Colonic mucosa (tissue), 4 donors: ENCODE results near the gene CARMIL1. TPM values are rescaled to one million over a fixed set of nuclear protein-coding genes. Genes with fewer than 3 reads are reported as not detected.
"Not testable (repeated sequence)": the region's sequence is repeated elsewhere in the genome, so short reads cannot be mapped to it uniquely, and the experiment has no call there.

Experiments
- DNase-seq: peaks from one replicate; pipeline ENCODE4 v3.0.0-alpha.2; 2020
- H3K27ac ChIP-seq: fragments of 200-600 bp; one replicate; pipeline ENCODE4 v1.8.0; 2021
- H3K27me3 ChIP-seq: fragments of 200-600 bp; one replicate; pipeline ENCODE4 v1.8.0; 2021
- H3K36me3 ChIP-seq: fragments of 200-600 bp; one replicate; pipeline ENCODE4 v1.8.0; 2021
- H3K4me1 ChIP-seq: fragments of 200-600 bp; one replicate; pipeline ENCODE4 v1.8.0; 2021; ENCODE audit warnings: mild to moderate bottlenecking
- H3K4me3 ChIP-seq: fragments of 200-600 bp; one replicate; pipeline ENCODE4 v1.8.0; 2021
- H3K9ac ChIP-seq, 2 donors: one replicate each; pipeline ENCODE4 v1.7.0; 2013; ENCODE audit warnings: control low read depth in 2 of 2, low read depth in 2 of 2, low read length in 2 of 2
- H3K9me3 ChIP-seq: fragments of 200-600 bp; one replicate; pipeline ENCODE4 v1.8.0; 2021
- intact Hi-C: fragments of 100-400 bp; cut with DNase I; formaldehyde crosslinking; loops from one replicate; pipeline ENCODE4 v1.14.1; 2022
- total RNA-seq, 2 donors: library from RNA; stranded (reverse); fragmentation: NEBNext Ultra II Directional in 1 of 2; extraction: Animal tissue kit (Norgen Biotek cat#: 25700) in 1 of 2; gene quantifications; one replicate each; pipeline ENCODE4 v1.2.1, GENCODE V29; 2021
- TF ChIP-seq, protein P1 (sequence below): fragments of 200-600 bp; IDR thresholded peaks from one replicate; pipeline ENCODE4 v1.8.0; 2022; ENCODE audit warnings: antibody characterized with exemption, mild to moderate bottlenecking
- donor health status: healthy.
- donor health status: DM: no; HTN: no; CAD: no.
- donor health status: DM: no; HTN: no; CAD: no.

Gene CARMIL1
- total RNA-seq, 2 donors from 2014 or later = 38.6 to 50.2 TPM

DNA sequence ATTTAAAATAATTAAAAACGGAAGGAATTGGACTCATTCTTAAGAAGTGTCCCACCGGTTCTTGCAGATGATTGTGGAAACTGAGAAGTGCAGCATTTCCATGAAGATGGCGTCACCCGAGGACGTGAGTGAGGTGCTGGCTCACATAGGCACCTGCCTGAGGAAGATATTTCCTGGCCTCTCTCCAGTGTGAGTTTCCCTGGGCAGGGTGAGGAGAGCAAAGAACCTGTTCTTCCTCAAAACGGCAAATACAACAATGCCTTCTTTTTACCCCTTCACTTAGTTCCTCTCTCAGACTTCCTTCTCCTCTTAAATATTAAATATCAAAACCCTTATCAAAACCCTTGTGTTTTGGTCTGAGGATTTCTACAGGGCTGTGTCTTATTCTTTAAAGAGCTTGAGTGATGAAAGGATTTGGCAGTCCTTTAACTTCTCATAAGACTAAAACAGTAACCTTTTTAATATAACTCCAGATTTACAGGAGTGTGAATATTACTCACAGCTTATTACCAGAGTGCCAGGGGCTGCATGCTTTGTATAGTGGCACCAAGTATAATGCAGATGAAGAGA, 156.3 kb downstream of the CARMIL1 start:
- Histone ChIP-seq H3K36me3 (no peaks in the 10 kb centered on the region), H3K4me3 (no peak overlapping the region), H3K9me3 (no peaks in the 10 kb centered on the region), H3K9ac (no peak overlapping the region), H3K27me3 (no peaks in the 10 kb centered on the region), H3K4me1 (peaks cover 9% of the 10 kb centered on the region), H3K27ac (no peak overlapping the region)
- TF ChIP-seq, protein P1, sequence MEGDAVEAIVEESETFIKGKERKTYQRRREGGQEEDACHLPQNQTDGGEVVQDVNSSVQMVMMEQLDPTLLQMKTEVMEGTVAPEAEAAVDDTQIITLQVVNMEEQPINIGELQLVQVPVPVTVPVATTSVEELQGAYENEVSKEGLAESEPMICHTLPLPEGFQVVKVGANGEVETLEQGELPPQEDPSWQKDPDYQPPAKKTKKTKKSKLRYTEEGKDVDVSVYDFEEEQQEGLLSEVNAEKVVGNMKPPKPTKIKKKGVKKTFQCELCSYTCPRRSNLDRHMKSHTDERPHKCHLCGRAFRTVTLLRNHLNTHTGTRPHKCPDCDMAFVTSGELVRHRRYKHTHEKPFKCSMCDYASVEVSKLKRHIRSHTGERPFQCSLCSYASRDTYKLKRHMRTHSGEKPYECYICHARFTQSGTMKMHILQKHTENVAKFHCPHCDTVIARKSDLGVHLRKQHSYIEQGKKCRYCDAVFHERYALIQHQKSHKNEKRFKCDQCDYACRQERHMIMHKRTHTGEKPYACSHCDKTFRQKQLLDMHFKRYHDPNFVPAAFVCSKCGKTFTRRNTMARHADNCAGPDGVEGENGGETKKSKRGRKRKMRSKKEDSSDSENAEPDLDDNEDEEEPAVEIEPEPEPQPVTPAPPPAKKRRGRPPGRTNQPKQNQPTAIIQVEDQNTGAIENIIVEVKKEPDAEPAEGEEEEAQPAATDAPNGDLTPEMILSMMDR = no peak
- DNase-seq = no peak
- intact Hi-C loops = no loop called here

DNA sequence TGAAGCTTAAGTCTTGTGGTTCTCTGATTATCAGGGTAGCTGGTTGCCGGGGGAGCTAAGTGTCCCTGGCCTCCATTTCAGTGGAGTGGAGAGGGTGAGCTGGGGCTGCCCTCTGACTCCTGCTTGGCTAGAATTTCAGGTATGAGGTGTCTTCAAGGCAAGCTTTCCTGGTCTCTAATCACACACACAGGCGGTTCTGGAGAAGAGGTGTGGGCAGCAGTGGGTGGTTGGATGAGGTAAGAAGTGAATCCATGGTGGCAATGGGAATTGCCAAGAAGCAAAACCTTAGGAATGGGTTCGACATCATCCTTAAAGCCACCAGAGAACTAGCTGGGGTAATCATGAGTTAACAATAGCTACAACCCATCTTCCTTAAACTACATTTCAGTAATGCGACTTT, 157.6 kb downstream of the CARMIL1 start:
- TF ChIP-seq, protein P1 = no peak
- no peak overlapping the region for H3K4me3 ChIP-seq
- no peak for DNase-seq
- H3K9ac ChIP-seq = no peak overlapping the region
- intact Hi-C loops = no loop called here
- H3K27me3 ChIP-seq = no peaks in the 10 kb centered on the region
- H3K36me3 ChIP-seq = no peaks in the 10 kb centered on the region
- no peaks in the 10 kb centered on the region for H3K9me3 ChIP-seq
- H3K27ac ChIP-seq = no peak overlapping the region
- peaks cover 9% of the 10 kb centered on the region for H3K4me1 ChIP-seq

DNA sequence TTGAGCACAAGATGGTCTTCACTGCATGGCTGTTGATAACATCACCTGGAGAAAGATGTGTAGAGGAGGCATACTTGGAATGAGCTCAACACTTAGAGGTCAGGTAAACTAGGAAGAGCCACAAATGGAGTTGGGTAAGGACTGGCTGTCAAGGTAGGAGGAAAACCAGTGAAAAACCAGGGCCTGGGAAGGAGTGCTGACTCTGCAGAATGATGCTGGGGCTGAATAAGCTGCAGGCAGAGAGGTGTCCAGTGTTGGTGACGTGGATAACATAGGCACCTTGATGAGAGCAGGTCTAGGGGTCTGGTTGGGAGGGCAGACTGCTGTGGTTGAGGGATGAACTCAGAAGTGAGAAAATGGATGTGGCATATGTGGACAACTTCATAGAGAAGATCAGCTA, 160.2 kb downstream of the CARMIL1 start:
- no peaks in the 10 kb centered on the region for H3K36me3 ChIP-seq
- DNase-seq = no peak
- H3K4me1 ChIP-seq = no peaks in the 10 kb centered on the region
- no peaks in the 10 kb centered on the region for H3K27me3 ChIP-seq
- H3K9ac ChIP-seq = no peak overlapping the region
- TF ChIP-seq, protein P1 = no peak
- intact Hi-C loops = no loop called here
- H3K27ac ChIP-seq = no peak overlapping the region
- H3K9me3 ChIP-seq = no peaks in the 10 kb centered on the region
- no peak overlapping the region for H3K4me3 ChIP-seq

DNA sequence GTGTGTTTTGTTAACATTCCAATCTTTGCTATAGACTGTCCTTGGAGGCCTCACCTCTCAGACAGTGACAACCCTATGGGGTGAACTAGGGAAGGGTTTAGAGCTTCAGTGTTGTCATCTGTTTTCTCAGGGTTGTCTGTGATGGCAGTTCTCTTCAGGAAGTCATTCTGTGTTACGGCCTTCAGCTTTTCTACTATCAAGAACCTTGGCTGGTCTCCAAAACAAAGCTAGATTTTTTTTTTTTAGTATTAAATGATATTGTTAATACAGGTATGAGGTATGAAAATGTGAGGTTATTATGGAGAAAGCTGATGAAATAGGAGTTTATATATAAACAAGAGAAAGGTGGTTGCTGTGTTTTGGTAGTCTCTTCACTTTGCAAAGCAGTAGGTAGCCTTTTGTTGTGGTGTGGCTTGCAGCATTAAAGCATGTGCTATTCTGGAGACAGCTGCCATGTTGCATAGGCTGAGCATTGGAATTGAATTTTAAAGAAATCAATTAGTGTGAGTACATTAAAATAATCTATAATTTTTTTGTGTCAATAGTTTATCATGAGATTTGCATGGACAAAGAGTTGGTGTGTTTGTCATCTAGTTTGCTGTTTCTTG, 162.6 kb downstream of the CARMIL1 start:
- intact Hi-C loops = no loop called here
- Histone ChIP-seq H3K27ac (no peak overlapping the region), H3K36me3 (no peaks in the 10 kb centered on the region), H3K27me3 (no peaks in the 10 kb centered on the region), H3K9ac (no peak overlapping the region), H3K9me3 (no peaks in the 10 kb centered on the region), H3K4me1 (no peaks in the 10 kb centered on the region), H3K4me3 (no peak overlapping the region)
- no peak for DNase-seq
- TF ChIP-seq, protein P1 = no peak

DNA sequence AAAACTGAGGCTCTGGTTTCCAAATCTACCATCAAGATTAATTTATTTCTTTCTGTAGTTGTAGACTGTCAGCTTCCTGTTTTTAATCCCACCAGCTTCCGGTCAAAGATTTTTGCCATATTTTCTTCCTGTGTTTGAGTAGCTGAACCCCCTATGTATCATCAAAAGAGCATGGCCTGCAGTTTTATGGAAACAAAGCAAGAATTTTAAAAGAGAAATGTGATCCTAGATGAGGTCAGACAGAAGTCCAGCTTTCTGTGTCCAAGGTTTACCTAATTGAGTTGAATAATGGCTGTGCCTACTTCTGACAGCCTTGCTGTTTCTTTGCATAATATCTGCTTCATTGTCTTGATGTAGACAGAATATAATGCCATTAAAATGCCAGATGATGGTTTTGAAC, 163.7 kb downstream of the CARMIL1 start:
- intact Hi-C loops = no loop called here

DNA sequence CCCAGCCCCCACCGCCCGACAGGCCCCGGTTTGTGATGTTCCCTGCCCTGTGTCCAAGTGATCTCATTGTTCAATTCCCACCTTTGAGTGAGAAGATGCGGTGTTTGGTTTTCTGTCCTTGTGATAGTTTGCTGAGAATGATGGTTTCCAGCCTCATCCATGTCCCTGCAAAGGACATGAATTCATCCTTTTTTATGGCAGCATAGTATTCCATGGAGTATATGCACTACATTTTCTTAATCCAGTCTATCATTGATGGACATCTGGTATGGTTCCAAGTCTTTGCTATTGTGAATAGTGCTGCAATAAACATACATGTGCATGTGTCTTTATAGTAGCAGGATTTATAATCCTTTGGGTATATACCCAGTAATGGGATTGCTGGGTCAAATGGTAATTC, 165.3 kb downstream of the CARMIL1 start:
- DNase-seq, H3K9me3 ChIP-seq, H3K27me3 ChIP-seq: not testable (repeated sequence)

More for the DNA sequence above, 163.7 kb downstream of the CARMIL1 start:
- Histone ChIP-seq H3K9ac (no peak overlapping the region), H3K36me3 (no peaks in the 10 kb centered on the region), H3K4me1 (no peaks in the 10 kb centered on the region), H3K4me3 (no peak overlapping the region), H3K9me3 (no peaks in the 10 kb centered on the region), H3K27ac (no peak overlapping the region), H3K27me3 (no peaks in the 10 kb centered on the region)
- no peak for DNase-seq
- TF ChIP-seq, protein P1 = no peak

More for the DNA sequence above, 165.3 kb downstream of the CARMIL1 start:
- H3K27ac ChIP-seq, H3K36me3 ChIP-seq, H3K4me3 ChIP-seq, intact Hi-C loops, H3K9ac ChIP-seq, H3K4me1 ChIP-seq: not testable (repeated sequence)
